ENCODE results near the gene PRXL2A.
"Not testable (repeated sequence)": the region's sequence is repeated elsewhere in the genome, so short reads cannot be mapped to it uniquely, and the experiment has no call there.

The PRXL2A gene

GRCh38 chr10:80474941-80475340 lies 66.6 kb downstream of the PRXL2A start:
- DNase-seq (ENCODE audit: low read depth in 2 of 2), result no peak

DNA sequence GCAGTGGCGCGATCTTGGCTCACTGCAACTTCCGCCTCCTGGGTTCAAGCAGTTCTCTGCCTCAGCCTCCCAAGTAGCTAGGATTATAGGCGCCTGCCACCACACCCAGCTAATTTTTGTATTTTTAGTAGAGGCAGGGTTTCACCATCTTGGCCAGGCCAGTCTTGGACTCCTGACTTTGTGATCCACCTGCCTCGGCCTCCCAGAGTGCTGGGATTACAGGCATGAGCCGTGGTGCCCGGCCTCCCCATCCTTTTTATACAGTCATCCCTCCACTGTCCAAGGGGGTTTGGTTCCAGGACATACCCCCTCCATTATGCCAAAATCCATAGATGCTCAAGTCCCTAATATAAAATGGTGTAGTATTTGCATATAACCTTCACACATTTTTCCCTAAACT lies 67.3 kb downstream of the PRXL2A start:
- not testable (repeated sequence) for DNase-seq (ENCODE audit: low read depth in 2 of 2)

DNA sequence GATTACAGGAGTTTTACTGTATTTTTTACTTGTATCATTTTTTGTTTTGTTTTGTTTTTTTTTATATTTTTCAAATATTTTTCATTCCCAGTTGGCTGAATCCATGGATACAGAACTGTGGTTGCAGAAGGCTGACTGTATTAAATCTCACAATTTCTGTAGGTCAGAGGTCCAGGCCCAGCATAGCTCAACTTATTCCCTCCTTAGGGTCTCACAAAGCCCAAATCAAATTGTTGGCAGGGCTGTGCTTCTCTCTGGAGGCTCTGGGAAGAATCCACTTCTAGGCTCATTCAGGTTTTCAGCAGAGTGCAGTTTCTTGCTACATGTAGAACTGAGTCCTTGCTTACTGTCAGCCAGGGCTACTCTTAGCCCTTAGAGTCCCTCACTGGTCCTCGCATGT lies 68.3 kb downstream of the PRXL2A start:
- DNase-seq (ENCODE audit: low read depth in 2 of 2), result no peak

DNA sequence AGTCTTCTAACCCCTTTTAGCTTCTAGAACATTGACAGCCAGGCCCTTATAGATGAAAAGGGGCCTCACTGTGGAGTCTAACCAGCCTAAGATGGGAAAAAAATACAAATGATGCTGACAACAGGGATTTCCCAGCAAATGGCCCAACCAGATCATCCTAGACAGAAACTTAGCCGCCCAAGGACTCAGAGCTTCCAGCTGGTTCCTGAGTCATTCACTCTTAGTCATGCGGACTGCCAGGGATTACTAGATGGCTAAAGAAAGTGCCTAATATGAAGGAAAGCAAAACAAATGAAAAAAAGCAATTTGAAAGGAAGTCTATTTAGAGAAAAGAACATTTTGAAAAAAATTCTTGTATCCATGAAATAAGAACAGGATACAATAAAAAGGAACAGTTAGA lies 69.5 kb downstream of the PRXL2A start:
- no peak for DNase-seq (ENCODE audit: low read depth in 2 of 2)

DNA sequence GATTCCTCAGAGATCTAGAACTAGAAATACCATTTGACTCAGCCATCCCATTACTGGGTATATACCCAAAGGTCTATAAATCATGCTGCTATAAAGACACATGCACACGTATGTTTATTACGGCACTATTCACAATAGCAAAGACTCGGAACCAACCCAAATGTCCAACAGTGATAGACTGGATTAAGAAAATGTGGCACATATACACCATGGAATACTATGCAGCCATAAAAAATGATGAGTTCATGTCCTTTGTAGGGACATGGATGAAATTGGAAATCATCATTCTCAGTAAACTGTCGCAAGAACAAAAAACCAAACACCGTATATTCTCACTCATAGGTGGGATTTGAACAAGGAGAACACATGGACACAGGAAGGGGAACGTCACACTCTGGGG lies 72.0 kb downstream of the PRXL2A start:
- not testable (repeated sequence) for DNase-seq (ENCODE audit: low read depth in 2 of 2)

DNA sequence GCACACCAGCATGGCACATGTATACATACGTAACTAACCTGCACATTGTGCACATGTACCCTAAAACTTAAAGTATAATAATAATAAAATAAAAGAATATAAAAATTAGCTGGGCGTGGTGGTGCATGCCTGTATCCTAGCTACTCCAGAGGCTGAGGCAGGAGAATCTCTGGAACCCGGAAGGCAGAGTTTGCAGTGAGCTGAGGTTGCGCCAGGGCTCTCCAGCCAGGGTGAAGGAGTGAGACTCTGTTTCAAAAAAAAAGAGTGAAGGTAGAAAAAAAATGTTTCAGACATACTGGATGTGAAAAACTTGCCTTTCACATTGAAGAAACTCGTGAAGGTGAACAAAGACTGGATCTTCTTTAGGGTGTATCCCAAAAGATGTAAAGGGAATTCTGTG lies 72.5 kb downstream of the PRXL2A start:
- no peak for DNase-seq (ENCODE audit: low read depth in 2 of 2)

DNA sequence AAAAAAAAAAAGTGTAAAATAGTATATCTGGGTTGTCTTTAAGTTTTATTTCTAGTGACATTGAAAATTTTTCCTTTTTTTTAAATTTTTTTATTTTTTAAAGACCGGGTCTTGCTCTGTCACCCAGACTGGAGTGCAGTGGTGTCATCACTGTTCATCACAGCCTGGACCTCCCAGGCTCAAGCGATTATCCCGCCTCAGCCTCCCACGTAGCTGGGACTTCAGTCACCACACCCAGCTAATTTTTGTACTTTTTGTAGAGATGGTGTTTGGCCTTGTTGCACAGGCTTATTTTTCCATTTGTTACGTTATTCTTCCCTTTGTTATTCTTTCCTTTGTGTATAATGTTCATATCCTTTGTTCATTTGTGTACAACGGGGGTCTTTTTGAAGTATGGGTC lies 75.9 kb downstream of the PRXL2A start:
- no peak for DNase-seq (ENCODE audit: low read depth in 2 of 2)

- no peak for DNase-seq (ENCODE audit: low read depth in 2 of 2)
These were observed 76.3 kb downstream of the PRXL2A start for GRCh38 chr10:80484676-80485075.

GRCh38 chr10:80485076-80485945 lies 77.0 kb downstream of the PRXL2A start:
- DNase-seq (ENCODE audit: low read depth in 2 of 2), result no peak

- DNase-seq (ENCODE audit: low read depth in 2 of 2), result no peak
These were observed 77.8 kb downstream of the PRXL2A start for GRCh38 chr10:80485946-80486764.

Measured in stimulated activated CD8-positive, alpha-beta memory T cell treated with anti-CD3 and anti-CD28 coated beads, Interleukin-7, amount 100 ng/mL, for 1 hour (primary cell).